ENCODE data around the gene TMC3. TPM values are rescaled to one million over a fixed set of nuclear protein-coding genes. Genes with fewer than 3 reads are reported as not detected.

Gene TMC3
- total and polyA plus RNA-seq, 2 of the 13 experiments (the other 11 are each of a cell fraction or from before 2014, with no cell fraction given) = not detected

GRCh38 chr15:81313686-81314085 lies 60.3 kb downstream of the TMC3 start:
- H3K4me3 ChIP-seq (replicated peaks in 1 of 3; ENCODE audit: insufficient read depth in 1 of 3, low read depth in 2 of 3, low read length in 3 of 3) = no peak overlapping the region
- H3K9ac ChIP-seq (ENCODE audit: insufficient read depth, low read depth, low read length) = no peak overlapping the region
- DNase-seq (ENCODE audit: low spot score) (no peak), FAIRE-seq (no peak), ATAC-seq (no peak)
- 91% methylated on average over 5 of the region's 5 CpGs for WGBS (ENCODE audit: low lambda C conversion rate)
- no peak for TF ChIP-seq ZFP62 (CRISPR knock-in tag; IDR thresholded peaks at IDR 0.05)
- no peaks in the 10 kb centered on the region for H3K9me3 ChIP-seq (ENCODE audit: low read length)
- H2AFZ ChIP-seq (ENCODE audit: low read length) = no peak overlapping the region
- no peaks in the 10 kb centered on the region for H3K27me3 ChIP-seq (ENCODE audit: control insufficient read depth in 1 of 2, insufficient read depth in 2 of 2, low read length in 2 of 2)
- peaks cover 0 to 12% of the 10 kb centered on the region in 2 experiments; a peak in 3 of 5 replicates for H3K36me3 ChIP-seq (replicated peaks in 1 of 2; ENCODE audit: control insufficient read depth in 1 of 2, insufficient read depth in 2 of 2, low read length in 2 of 2)
- no peaks in the 10 kb centered on the region for H3K79me2 ChIP-seq (ENCODE audit: insufficient read depth, low read length)
- in situ Hi-C loops (cut with HindIII; ENCODE audit: extremely low pct_ligation_motif_present, low pct_unique_long_range_greater_than_20kb) (no loop called here), intact Hi-C loops (cut with micrococcal nuclease; ENCODE audit: unreplicated experiment) (no loop called here)
- H3K4me1 ChIP-seq (ENCODE audit: insufficient read depth, low read length) = no peaks in the 10 kb centered on the region
- no peak overlapping the region for H3K27ac ChIP-seq (ENCODE audit: extremely low read length, insufficient read depth, low read length)
- H4K20me1 ChIP-seq (ENCODE audit: insufficient read depth, low read length) = no peaks in the 10 kb centered on the region
- BruUV-seq (replicated peaks) = no TSS peak
- H3K4me2 ChIP-seq (ENCODE audit: low read depth, low read length) = no peak overlapping the region
- ChIA-PET CTCF (ENCODE audit: low intra/inter-chr PET ratio, low total read pairs) (no interaction called here), POLR2A (no interaction called here)

- Histone ChIP-seq H3K27me3 (ENCODE audit: control insufficient read depth in 1 of 2, insufficient read depth in 2 of 2, low read length in 2 of 2) (no peaks in the 10 kb centered on the region), H3K36me3 (replicated peaks in 1 of 2; ENCODE audit: control insufficient read depth in 1 of 2, insufficient read depth in 2 of 2, low read length in 2 of 2) (peaks cover 0 to 8% of the 10 kb centered on the region in 2 experiments; a peak in 3 of 5 replicates), H2AFZ (ENCODE audit: low read length) (no peak overlapping the region), H3K4me3 (replicated peaks in 1 of 3; ENCODE audit: insufficient read depth in 1 of 3, low read depth in 2 of 3, low read length in 3 of 3) (no peak overlapping the region), H3K4me1 (ENCODE audit: insufficient read depth, low read length) (no peaks in the 10 kb centered on the region), H3K79me2 (ENCODE audit: insufficient read depth, low read length) (no peaks in the 10 kb centered on the region), H3K9ac (ENCODE audit: insufficient read depth, low read depth, low read length) (no peak overlapping the region), H3K4me2 (ENCODE audit: low read depth, low read length) (no peak overlapping the region), H4K20me1 (ENCODE audit: insufficient read depth, low read length) (no peaks in the 10 kb centered on the region), H3K9me3 (ENCODE audit: low read length) (no peaks in the 10 kb centered on the region), H3K27ac (ENCODE audit: extremely low read length, insufficient read depth, low read length) (no peak overlapping the region)
- no peak for TF ChIP-seq TGIF2 (CRISPR knock-in tag; IDR thresholded peaks at IDR 0.05)
- 94% methylated on average over 18 of the region's 22 CpGs for WGBS (ENCODE audit: low lambda C conversion rate)
- POLR2A ChIA-PET = no interaction called here
- in situ Hi-C loops (cut with HindIII; ENCODE audit: extremely low pct_ligation_motif_present, low pct_unique_long_range_greater_than_20kb) (no loop called here), intact Hi-C loops (cut with micrococcal nuclease; ENCODE audit: unreplicated experiment) (no loop called here)
- CTCF ChIA-PET (ENCODE audit: low intra/inter-chr PET ratio, low total read pairs) = no interaction called here
- DNase-seq (ENCODE audit: low spot score) (no peak), ATAC-seq (no peak), FAIRE-seq (no peak)
- BruUV-seq (replicated peaks) = no TSS peak
Measured at GRCh38 chr15:81312790-81313543, 61.0 kb downstream of the TMC3 start.

Data from HepG2 (cell line).